CD4-positive, alpha-beta T cell treated with Interleukin-2 at 100 ng/mL for 4 hours (primary cell): ENCODE results near the gene CA5A.

Source experiments
- DNase-seq: peaks from one replicate; pipeline ENCODE4 v3.0.0-alpha.2; 2020; ENCODE audit warnings: low spot score

The CA5A gene

DNA sequence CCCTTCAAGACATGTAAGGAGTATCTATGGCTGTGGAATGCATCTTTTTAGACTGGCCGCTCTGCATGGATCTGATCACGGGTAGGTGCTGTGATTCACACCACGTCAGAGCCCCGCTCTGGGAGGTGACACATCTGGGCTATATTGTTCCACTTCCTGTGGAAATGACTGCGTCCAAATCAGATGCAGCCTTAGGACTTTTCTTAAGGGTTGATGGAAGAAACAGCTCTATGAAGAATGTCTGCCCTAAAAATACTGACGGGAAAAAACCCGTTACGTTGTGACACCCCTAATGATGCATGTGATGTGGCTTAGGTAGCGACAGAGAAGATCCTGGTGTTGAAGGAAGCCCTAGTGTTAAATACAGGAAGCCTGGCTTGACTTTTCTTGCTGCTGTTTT is 27.1 kb upstream of the CA5A start:
- DNase-seq = peak; percentile 59

DNA sequence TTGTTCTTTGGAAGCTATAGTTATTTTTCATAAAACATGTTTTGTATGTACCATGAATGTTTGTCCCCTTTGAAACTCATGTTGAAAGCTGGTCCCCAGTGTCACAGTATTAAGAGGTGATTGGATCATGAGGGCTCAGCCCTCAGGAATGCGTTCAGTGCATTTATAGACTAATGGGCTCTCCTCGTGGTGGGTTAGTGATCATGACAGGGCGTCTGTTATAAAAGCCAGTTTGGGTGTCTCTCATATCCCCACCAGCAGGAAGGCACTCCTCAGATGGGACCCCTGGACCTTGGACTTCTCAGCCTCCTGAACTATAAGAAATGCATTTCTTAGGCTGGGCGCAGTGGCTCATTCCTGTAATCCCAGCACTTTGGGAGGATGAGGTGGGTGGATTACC is 25.3 kb upstream of the CA5A start:
- no peak for DNase-seq

DNA sequence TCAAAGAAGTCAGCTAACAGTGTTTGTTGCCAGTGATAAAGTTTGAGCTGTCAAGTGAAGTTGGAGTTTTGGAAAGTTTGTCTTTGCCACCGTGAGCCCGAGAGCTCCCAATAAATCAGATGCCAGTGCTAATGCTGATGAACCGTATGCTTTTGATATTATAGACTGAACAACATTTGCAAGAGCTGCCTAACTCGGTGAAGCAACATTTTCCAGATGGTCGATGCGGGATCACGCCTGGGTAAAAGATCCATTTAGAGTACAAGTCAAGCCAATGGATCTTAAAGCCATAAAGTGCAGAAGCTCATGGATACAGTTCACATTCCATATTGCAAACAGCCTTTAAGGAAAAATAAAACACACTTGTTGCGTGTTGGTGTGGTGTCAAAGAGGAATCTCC is 24.5 kb upstream of the CA5A start:
- no peak for DNase-seq

DNA sequence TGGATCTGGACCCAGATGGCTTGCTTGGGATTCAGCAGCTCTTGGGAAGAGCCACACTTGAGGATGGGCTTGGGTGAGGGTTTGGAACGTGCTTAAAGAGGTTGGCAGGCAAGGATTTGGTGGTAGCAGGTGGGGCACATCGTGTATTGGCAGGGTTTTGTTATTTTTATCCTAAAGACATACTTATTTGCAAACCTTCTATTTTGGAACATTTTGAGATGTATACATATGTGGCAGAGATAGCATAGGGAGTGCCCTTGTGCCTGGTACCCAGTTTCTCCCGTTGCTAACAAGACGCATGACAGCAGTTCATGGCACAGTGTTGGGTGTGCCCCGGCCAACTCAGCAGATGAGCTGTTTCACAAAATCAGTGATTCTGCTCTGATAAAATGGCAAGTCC is 24.0 kb upstream of the CA5A start:
- DNase-seq = no peak

DNA sequence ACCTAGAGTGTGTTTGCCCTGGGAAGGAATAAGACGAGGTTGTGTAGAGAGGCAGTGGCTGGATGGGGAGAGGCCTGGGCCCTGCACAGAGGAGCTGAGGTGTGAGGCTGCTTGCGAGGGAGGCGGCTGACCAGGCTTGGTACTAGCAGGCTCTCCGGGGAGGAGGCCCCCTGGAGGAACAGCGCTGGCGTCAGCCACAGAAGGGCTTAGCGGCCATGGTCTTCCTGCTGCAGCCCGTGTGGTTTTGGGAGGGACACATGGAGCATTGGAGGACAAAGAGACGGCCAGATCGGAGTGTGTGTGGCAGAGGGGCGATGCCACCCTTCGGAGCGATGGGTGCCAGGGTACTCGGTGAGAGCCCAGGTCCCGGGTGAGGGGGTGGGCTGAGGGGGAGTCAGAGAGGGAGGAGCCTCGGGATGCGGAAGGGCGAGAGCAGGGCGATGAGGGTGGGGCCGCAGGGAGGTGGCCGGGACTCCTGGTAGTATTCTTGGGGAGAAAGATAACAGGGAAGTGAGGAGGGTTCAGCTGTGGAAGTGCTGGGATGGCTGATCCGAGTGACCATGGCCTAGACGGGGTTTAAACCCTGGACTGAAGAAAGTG is 23.2 kb upstream of the CA5A start:
- no peak for DNase-seq

DNA sequence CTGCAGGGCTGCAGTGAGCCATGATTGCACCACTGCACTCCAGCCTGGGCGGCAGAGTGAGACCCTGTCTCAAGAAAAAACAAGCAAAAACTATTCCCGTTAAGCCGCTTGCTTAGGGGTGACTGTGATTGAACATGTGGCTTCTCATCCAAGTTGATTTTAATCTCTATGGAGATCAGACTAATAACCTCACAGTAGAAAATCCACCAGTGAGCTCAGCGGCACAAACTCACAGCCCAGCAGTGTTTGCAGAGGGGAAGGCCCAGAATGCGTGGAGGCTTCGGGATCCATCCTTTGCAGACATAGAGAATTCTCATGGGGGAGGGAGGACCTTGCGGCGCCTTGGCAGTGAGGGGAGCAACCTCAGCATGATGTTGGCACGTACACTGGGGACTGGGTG is 22.3 kb upstream of the CA5A start:
- DNase-seq = no peak

DNA sequence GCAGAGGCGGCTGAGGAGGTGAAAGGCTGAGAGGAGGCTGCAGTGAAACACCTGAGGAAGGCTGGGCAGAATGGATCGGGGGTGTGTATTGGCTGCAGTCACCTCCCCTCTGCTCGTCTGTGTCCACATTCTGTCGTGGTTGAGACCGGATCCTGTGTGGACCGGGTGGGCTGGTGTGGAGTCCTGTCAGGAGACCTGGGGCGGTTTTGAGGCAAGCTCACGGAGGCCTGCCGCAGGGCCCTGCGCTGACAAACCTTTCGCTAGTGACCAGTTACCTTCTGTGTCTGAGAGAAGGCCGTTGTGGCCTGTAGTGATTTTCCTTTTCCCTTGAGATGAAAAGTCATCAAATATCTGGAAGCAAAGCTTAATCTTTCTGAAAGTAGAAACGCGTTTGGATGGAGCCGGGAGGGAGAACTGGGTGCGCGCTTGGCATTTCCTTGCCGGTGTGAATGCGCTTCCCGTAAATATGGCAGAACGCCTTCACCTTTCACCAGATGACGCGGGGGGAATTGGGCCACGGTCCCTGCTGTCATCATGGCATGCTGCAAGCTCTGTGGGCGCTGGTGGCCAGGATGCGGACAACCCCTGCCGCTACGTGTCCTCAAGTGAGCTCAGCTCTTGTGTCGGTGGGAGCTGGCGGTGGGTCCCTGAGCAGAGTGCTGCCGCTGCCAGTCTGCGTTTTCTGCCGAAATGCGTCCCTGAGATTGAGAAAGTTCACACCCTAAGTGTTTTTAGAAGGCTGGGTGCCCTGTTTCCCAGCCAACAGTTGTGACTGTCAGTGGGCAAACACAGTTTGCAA is 21.2 kb upstream of the CA5A start:
- no peak for DNase-seq

DNA sequence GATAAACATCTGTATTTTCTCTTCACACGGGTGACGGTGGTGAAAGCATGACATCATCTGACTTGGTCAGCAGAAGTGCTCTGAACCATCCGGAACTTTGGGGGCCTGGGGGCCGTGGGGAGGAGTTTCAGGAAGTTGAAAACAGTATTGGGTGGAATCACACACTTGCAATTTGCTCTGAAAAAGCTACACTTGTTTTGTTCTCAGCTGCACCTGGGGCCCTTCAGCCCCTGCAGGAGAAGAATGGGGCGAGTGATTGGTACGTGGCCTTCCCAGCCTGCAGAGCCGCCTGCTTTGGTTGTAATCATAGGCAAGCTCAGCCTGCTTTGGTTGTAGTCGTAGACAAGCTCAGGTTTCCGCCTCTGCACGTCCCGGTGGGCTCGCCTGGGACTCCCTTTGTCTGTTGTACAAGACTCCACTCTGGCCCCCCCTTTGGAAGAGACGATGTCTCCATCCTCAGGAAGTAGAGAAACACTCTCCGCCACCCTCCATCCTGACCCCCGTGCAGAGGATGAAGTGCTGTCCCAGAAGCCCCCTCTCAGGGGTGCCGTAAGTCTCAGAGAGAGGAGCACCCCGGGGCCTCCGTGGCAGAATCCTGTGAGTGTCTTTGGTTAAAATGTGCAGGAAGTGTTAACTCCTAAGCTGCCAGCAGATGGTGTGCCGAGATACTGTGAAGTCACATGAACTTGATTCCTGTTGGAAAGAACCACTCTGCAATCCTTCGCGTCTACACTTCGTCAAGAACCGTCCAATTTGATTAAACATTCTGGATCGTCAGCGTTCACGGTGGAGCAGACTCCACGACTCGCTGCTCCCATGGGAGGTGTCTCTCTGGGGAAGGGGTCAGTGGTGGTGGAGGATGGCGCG is 20.3 kb upstream of the CA5A start:
- DNase-seq = peak; percentile 72

DNA sequence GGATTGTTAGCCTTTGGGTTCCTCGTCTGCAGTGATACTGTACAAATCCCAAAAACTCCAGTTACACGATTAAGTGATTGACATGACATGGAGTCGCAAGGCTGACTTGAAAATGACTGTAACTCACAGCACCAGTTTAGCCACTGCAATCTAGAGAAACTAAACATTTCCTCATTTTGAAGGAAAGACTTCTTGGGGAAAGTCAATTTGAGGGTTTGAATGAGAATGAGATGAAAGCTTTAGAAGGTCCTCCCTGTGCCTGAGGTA is 19.7 kb upstream of the CA5A start:
- no peak for DNase-seq

DNA sequence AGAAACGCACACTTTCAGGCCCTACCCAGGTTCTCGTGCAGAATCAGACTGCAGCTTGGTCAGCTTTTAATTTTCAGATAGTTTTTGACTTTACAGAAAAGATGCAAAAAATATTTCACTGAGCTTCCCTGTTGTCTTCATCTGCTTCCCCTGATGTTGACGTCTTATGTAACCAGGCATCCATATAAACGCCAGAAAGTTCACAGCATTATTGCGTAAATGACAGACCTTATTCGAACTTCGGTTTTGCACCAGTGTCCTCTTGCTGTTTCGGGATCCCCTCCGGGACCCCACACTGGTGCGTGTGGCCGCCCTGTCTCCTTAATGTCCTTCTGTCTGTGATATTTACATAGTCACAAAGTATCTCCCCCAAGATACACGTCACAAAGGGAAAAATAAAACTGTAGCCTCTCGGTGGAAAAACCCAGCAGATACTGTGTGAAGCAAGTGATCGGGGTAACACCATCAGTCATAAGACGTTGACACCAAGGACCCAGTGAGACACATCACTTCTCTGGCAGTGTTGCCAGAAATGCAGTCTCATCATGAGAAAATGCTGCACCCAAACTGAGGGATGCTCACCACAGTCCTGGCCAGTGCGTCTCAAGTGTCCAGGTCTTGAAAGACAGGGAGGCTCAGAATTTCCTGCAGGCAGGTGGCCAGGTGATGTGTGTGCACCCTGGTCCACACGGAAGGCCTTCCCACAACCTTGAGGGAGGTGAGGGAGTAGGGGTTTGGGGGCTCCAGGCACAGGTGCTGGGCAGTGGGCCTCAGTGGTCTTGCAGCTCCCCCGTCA is 19.2 kb upstream of the CA5A start:
- DNase-seq = no peak

DNA sequence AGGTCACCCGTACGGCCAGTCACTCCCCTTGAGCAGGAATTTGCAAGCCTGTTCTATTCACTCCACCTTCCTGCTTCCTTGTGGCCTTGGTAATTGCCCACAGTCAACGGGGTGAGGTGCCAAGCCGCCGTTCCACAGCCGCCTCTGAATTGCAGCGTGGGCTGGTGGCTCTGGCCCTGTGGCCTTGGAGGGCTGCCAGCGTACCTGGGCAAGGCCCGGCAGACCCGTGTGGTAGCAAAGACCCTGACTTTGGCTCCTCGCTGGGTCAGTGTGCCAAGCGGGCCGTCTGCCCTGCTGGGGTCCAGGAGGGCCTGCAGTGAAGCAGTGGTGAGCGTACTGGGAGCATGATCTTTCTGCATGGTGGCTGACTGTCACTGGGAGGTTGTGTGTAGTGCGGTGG is 18.5 kb upstream of the CA5A start:
- DNase-seq = no peak

DNA sequence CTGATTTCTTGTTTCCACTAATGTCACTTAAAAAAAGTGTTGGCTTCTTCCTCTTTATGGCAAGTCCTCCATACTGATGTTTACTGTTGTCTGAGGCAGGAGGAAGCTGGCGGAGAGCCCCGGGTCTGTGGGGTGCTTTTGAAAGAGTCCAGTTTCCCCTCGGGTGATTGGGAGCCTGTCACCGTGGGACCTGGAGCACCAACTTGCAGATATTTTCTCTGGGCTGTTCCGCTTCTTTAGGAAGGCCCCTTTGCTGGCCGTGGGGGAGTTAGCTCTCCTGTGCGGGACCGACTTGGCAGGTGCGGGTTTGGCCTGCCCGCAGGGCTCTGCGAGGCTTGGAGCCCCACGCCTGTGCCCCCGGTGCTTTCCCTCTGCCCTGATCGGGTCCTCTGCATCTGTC is 18.0 kb upstream of the CA5A start:
- DNase-seq = no peak

DNA sequence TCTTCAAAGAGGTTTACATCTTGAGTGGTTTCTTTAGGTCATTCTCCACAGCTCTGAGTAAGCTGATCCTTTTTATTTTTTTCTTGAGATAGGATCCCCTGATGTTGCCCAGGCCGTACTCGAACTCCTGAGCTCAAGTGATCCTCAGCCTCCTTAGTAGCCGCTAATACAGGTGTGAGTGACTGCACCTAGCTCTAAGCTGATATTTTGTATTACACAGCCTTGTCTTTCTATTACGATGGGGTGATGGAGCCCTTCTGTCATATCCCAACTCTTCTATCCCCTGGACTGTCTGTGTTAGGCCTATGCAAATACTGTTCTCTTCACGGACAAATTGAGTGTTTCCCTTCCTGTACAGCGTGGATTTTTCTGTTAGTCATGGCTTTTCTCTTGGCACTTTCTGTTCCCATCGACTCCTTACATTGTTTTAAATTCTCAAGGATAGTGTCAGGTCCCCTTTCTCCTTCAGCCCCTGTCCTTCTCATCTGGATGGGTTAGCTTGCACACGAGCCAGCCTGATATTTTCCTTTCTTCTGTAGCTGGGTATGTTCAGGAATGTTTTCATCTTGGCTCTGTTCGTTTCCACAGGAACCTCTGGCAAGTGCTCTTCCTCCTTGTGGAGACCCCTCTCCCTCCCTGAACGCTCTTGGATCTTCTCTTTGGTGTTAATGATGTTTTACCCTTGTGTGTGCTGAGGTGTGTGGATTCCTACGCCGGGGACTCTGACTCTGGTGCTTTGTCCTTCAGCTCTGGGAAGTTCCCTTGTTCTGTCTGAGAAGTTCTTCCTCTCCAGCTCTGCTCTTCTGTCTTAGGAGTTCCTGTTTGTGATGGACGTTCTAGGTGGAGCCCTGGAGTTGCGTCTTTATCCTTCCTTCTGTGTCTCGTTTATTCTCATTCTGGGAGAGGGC is 17.2 kb upstream of the CA5A start:
- DNase-seq = no peak

DNA sequence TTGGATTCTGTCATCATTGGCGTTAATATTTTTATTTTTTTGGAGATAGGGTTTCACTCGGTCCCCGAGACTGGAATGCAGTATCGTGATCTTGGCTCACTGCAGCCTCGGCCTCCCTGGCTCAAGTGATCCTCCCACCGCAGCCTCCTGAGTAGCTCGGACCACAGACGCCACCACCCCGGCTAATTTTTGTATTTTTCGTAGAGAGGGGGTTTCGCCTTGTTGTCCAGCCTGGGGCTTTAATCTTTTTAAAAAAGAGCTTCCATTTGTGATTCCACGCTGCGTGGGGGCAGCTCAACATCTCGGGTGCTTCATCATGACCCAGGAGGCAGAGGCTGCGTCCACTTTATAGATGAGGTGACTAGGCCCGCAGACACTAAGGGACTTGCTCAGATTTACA is 16.4 kb upstream of the CA5A start:
- DNase-seq = no peak

DNA sequence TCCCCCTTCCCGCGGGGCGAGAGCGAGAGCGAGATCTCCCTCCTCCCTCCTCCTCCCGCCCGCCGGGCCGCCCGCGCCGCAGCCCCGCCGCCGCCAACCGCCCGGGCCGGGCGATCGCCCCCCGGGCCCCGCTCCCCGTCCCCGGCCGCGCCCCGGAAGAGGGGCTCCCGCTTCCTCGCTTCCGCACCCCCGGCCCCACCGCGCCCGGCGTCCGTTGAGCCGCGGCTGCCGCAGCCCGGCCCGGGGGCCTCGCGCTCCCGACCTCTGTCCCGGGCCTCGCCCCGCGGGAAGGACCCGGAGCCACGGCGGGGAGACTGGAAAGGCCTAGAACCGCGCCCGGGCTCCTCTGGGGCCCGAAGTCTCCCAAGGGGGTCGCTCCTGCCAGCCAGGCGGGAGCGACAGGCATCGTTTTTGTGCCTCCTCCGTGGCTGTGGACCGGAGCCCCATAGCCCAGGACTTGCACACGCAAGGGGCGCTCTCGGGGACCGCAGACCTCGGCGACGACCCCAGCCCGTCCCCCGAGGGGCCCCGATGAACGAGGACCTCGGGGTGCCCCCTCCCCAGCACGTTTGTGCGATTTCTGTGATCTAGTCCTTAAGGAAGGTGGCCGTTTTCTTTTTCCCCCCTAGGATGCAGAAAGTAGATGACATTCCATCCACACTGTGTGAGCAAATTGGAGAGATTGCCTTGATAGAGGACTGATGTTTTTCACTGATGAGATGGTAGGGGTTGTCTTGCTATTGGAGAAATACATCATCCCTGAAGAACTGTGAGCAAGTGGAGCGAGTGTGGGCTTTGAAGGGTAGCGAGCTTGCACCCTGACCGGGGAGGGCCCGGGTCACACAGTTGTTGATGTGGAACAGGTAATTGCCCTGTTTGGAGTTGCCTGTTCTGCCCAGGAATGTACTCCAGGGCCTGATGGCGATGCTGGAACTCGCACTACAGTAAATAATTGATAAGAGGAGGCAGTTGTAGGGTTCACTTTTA is 15.5 kb upstream of the CA5A start:
- DNase-seq = peak; percentile 5

DNA sequence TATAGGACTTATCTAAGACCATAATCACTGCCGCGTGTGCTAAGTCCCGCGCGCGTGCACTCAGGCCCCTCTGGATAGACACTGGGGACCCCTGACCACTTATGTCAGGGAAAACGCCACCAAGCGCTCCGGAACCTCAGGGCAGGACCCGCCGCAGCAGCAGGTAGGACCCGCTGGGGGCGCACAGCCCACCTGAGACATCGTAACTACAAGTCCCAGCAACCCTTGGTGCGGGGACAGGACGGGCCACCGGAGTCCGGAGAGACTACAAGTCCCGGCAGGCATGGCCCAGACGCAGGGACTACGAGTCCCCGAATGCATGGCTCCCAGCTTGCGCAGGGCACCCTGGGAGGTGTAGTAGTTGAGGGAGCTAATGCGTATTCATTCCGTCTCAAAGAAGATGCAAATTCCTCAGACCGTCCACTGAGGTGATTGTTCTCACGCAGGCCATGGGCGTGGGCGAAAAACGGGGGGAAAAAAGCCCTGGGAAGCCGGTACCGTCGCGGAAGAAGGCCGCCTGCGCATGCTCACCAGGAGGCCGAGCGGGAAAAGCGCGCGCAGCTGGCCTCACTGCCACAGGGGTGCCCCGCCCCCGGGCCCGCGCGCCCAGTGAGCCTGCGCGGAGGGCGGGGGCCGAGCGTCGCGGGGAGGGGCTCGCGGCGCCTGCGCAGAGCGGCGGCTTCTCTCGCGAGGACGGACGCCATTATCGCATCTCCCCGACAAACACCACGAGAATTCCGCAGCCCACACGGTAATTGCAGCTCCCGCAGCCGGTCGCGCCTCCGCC is 14.6 kb upstream of the CA5A start, which contains the start of gene BANP:
TSS of gene BANP (plus strand) at position 670 of the 787 bp plus-strand sequence. CDS start 23,682 bp downstream, outside the sequence.
- peak; percentile 98 for DNase-seq

DNA sequence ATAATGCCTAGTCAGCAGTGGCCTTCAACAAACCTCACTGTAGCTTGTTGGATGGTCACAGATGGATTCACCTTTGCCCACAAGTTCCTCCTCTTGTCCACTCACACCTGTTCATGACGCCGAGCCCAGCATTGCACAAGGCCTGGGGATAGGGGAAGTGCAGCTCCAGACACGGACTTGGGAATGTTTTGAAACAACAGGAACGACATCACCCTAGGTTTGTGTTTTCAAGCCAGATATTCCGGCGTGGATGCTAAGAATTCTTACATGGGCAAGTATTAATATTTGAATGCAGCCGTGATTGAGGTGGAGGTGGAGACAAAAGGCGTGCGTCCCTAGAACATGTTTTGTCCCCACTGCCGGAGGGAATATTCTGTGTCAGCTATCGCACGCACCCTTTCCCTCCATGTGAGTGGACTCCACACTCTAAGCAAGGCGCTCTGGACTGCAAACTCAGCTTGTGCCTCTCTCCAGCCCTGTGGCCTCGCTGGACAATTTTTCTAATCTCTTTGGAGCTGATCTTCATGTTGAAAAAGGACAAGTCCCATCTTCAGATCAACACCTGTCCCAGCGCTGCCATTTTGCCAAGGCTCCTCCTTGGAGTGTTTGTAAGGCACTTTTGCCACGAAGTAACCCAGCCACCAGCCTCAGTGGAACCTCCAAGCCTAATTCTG is 12.9 kb upstream of the CA5A start:
- DNase-seq = no peak

DNA sequence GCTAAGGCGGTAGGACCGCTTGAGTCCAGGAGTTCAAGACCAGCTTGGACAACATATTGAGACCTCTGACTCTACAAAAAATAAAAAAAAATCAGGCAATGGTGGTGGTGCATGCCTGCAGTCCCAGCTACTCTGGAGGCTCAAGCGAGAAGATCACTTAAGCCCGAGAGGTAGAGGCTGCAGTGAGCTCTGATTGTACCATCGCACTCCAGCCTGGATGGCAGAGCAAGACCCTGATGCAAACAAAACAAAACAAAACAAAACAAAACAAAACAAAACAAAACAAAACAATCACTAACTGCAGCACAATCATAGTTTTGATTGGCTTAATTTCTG is 12.4 kb upstream of the CA5A start:
- DNase-seq = no peak

DNA sequence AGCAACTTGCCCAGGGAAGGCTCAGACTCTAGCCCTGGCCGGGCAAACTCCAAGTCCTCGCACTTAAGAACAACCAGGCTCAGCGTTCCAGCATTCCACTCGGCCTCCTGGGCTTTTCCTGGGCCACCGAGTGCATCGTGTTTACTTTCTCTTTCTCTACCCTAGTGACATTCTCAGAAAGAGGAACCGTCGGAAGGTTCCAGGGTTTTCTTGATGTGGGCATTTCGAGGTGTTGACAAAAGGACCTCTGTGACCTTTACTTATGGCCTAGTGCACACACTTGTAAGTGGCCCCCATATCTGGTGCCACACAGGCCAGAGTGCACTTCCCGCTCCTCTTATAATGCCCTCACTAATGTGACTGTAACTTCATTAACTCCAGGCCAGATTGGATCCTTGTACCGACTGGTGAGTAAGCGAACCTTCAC is 11.8 kb upstream of the CA5A start:
- DNase-seq = no peak
